ENCODE results near the gene SLC2A5. TPM values are rescaled to one million over a fixed set of nuclear protein-coding genes. Genes with fewer than 3 reads are reported as not detected.

SLC2A5 gene
- total RNA-seq (2022) (0.39 and 0.61 TPM in 2 replicates), Bru-seq, nascent RNA (percentile 13 among the genes with signal in this experiment), BruChase-seq, experiment 1, labeled RNA remaining after a 6-hour chase (percentile 26 among the genes with signal in this experiment), BruChase-seq, experiment 2, labeled RNA remaining after a 2-hour chase (percentile 18 among the genes with signal in this experiment)
- long read RNA-seq, partial matches to known transcripts: 0 of 2 reads
- long read RNA-seq, other reads (novel, unspliced or antisense): 2 of 2 reads

- Mint-ChIP-seq H3K36me3 (ENCODE audit: insufficient read depth, unreplicated experiment) (peaks cover 6% of the 10 kb centered on the region), H3K4me1 (ENCODE audit: insufficient read depth, unreplicated experiment) (peaks cover 7% of the 10 kb centered on the region), H3K27ac (ENCODE audit: low read depth, unreplicated experiment) (peak within 1 kb of the TSS; percentile 64), H3K4me3 (ENCODE audit: unreplicated experiment) (no peak within 1 kb of the TSS), H3K27me3 (ENCODE audit: insufficient read depth, unreplicated experiment) (no peaks in the 10 kb centered on the region), H3K9me3 (ENCODE audit: unreplicated experiment) (no peaks in the 10 kb centered on the region)
- intact Hi-C loops (cut with micrococcal nuclease): no loop called here
- CTCF ChIA-PET: interaction anchor here (0.6 kb wide), 1 partner anchor 18 kb away, joined by 3 read pairs; no protein-coding TSS in a partner anchor
- DNase-seq (ENCODE audit: unreplicated experiment): no peak
- no TSS peak for BruUV-seq (replicated peaks)
- no peak for TF ChIP-seq CTCF (IDR thresholded peaks at IDR 0.05; ENCODE audit: unreplicated experiment)
- POLR2A ChIA-PET: no interaction called here
Measured at GRCh38 chr1:9069326-9070100, at the start of gene SLC2A5. Gene SLC2A5, minus strand, starts transcription at chr1:9069635. Its CDS starts 99 bp downstream, at chr1:9069536.

- H3K9me3 Mint-ChIP-seq (ENCODE audit: unreplicated experiment): no peaks in the 10 kb centered on the region
- peaks cover 24% of the 10 kb centered on the region for H3K4me1 Mint-ChIP-seq (ENCODE audit: insufficient read depth, unreplicated experiment)
- no TSS peak for BruUV-seq (replicated peaks)
- no peak overlapping the region for H3K27ac Mint-ChIP-seq (ENCODE audit: low read depth, unreplicated experiment)
- ChIA-PET POLR2A (interaction anchor here (3.8 kb wide), 1 partner anchor 10 kb away, joined by 24 read pairs; the partner anchor contains the start of gene GPR157), CTCF (interaction anchor here (0.6 to 1.4 kb wide), 3 partner anchors 11 to 146 kb away, joined by 3 read pairs; partner anchors contain the start of gene GPR157)
- TF ChIP-seq CTCF (IDR thresholded peaks at IDR 0.05; ENCODE audit: unreplicated experiment): no peak
- no peaks in the 10 kb centered on the region for H3K27me3 Mint-ChIP-seq (ENCODE audit: insufficient read depth, unreplicated experiment)
- no peak overlapping the region for H3K4me3 Mint-ChIP-seq (ENCODE audit: unreplicated experiment)
- intact Hi-C loops (cut with micrococcal nuclease): loop anchor here (10.0 kb wide), 1 partner anchor 167 kb away; no protein-coding TSS in a partner anchor
- DNase-seq (ENCODE audit: unreplicated experiment): no peak
- H3K36me3 Mint-ChIP-seq (ENCODE audit: insufficient read depth, unreplicated experiment): peaks cover 7% of the 10 kb centered on the region
Measured at GRCh38 chr1:9118186-9118585, 48.8 kb upstream of the SLC2A5 start.

DNA sequence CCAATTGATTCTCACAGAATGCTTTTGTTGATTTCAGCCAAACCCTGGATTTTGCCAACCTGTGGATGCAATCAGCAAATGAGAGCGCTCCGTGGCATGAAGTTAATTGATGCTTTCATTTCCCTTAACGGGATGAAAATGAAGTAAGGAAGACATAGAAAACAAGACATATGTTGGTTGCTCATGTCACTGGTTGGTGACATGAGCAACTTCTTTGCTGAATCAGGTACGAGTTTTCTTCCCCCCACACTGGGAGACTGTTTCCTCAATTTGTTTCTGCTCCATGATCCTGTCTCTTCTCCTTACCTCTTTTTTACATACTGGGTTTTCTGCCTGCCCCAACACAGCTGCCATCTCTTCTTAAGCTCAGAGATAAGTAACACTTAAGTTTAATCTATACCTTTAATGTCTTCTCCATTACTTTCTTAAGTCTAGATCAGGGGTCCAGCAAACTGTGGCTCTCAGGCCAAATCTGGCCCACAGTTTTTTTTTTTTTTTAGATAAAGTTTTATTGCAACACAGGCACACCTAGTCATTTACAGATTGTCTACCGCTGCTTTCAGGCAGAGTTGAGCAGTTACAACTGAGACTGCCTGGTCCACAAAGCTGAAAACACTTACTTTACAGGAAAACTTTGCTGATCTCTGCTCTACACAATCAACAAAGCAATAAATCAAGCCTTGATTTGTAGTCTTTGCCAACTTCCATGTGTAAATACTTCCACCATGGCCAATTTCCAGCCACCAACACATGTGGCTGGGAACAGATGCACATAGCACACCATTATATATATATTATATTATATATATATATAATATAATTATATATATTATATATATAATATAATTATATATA lies 46.1 kb upstream of the SLC2A5 start:
- Mint-ChIP-seq H3K4me1 (ENCODE audit: insufficient read depth, unreplicated experiment) (peaks cover 35% of the 10 kb centered on the region), H3K36me3 (ENCODE audit: insufficient read depth, unreplicated experiment) (peaks cover 16% of the 10 kb centered on the region), H3K27ac (ENCODE audit: low read depth, unreplicated experiment) (no peak overlapping the region), H3K27me3 (ENCODE audit: insufficient read depth, unreplicated experiment) (no peaks in the 10 kb centered on the region), H3K9me3 (ENCODE audit: unreplicated experiment) (no peaks in the 10 kb centered on the region), H3K4me3 (ENCODE audit: unreplicated experiment) (no peak overlapping the region)
- POLR2A ChIA-PET: interaction anchor here (0.6 to 3.8 kb wide), 7 partner anchors 9 to 210 kb away, joined by 3 to 24 read pairs (median 3); partner anchors contain the start of gene GPR157
- no TSS peak for BruUV-seq (replicated peaks)
- CTCF ChIA-PET: interaction anchor here (0.6 to 2.6 kb wide), 4 partner anchors 10 to 153 kb away, joined by 3 to 9 read pairs (median 8); no protein-coding TSS in a partner anchor
- intact Hi-C loops (cut with micrococcal nuclease): loop anchor here (10.0 kb wide), 1 partner anchor 169 kb away; no protein-coding TSS in a partner anchor
- DNase-seq (ENCODE audit: unreplicated experiment): peak; percentile 34
- TF ChIP-seq CTCF (IDR thresholded peaks at IDR 0.05; ENCODE audit: unreplicated experiment): no peak
